GM18867 (cell line): ENCODE data around the gene HGFAC.

Source experiments
- ATAC-seq: cut with Tn5 transposase; IDR thresholded peaks from one replicate; pipeline ENCODE4 v1.9.1; 2021; ENCODE audit warnings: mild to moderate bottlenecking, moderate library complexity; ENCODE audit not compliant: unreplicated experiment

Gene HGFAC

GRCh38 chr4:3484057-3484973 is 42.5 kb downstream of the HGFAC start:
- ATAC-seq, result no peak

GRCh38 chr4:3485011-3485791 is 43.4 kb downstream of the HGFAC start:
- no peak for ATAC-seq

GRCh38 chr4:3485886-3486540 is 44.2 kb downstream of the HGFAC start:
- ATAC-seq, result no peak

- ATAC-seq, result no peak
Measured at GRCh38 chr4:3486541-3487540, 45.1 kb downstream of the HGFAC start.

GRCh38 chr4:3487861-3488260 is 46.1 kb downstream of the HGFAC start:
- ATAC-seq, result no peak

GRCh38 chr4:3488820-3489219 is 47.1 kb downstream of the HGFAC start:
- ATAC-seq, result no peak

GRCh38 chr4:3489451-3489962 is 47.7 kb downstream of the HGFAC start:
- no peak for ATAC-seq

GRCh38 chr4:3491681-3492405 is 50.1 kb downstream of the HGFAC start:
- no peak for ATAC-seq

GRCh38 chr4:3492741-3493719 is 51.3 kb downstream of the HGFAC start:
- ATAC-seq, result no peak

GRCh38 chr4:3493720-3494461 is 52.1 kb downstream of the HGFAC start:
- ATAC-seq, result no peak

- ATAC-seq, result no peak
Measured at GRCh38 chr4:3494462-3494871, 52.7 kb downstream of the HGFAC start.

- ATAC-seq, result no peak
Measured at GRCh38 chr4:3495204-3495975, 53.6 kb downstream of the HGFAC start.

- no peak for ATAC-seq
Measured at GRCh38 chr4:3496021-3496420, 54.3 kb downstream of the HGFAC start.

GRCh38 chr4:3497095-3497494 is 55.3 kb downstream of the HGFAC start:
- no peak for ATAC-seq

GRCh38 chr4:3497523-3498389 is 56.0 kb downstream of the HGFAC start:
- no peak for ATAC-seq

- ATAC-seq, result no peak
Measured at GRCh38 chr4:3498407-3498806, 56.6 kb downstream of the HGFAC start.
